ENCODE measurements around the gene FAM83G. TPM values are rescaled to one million over a fixed set of nuclear protein-coding genes. Genes with fewer than 3 reads are reported as not detected.

FAM83G gene
- total RNA-seq, 3 donors from 2014 or later, result 18.9 to 40.4 (median 29.1) TPM

- intact Hi-C loops (cut with DNase I, micrococcal nuclease), result no loop called here
- ATAC-seq (no peak), DNase-seq (no peak)
- H3K9me3 ChIP-seq, result no peaks in the 10 kb centered on the region
- H3K36me3 ChIP-seq (ENCODE audit: low read depth), result no peaks in the 10 kb centered on the region
- no peak overlapping the region for H3K4me3 ChIP-seq
- peaks cover 32% of the 10 kb centered on the region for H3K4me1 ChIP-seq (ENCODE audit: low read depth)
- no peak for TF ChIP-seq CTCF (IDR thresholded peaks at IDR 0.05)
These were observed 9.3 kb downstream of the FAM83G start for GRCh38 chr17:18995220-18995619.

- DNase-seq (no peak), ATAC-seq (no peak)
- H3K36me3 ChIP-seq (ENCODE audit: low read depth), result no peaks in the 10 kb centered on the region
- intact Hi-C loops (cut with DNase I, micrococcal nuclease), result no loop called here
- no peak overlapping the region for H3K4me3 ChIP-seq
- peaks cover 32% of the 10 kb centered on the region for H3K4me1 ChIP-seq (ENCODE audit: low read depth)
- no peaks in the 10 kb centered on the region for H3K9me3 ChIP-seq
- TF ChIP-seq CTCF (IDR thresholded peaks at IDR 0.05), result no peak
These were observed 9.9 kb downstream of the FAM83G start for GRCh38 chr17:18994631-18995030.

GRCh38 chr17:18993905-18994526, 10.5 kb downstream of the FAM83G start:
- DNase-seq, result peak in 2 of 3 donors; percentile 37 to 39
- intact Hi-C loops (cut with DNase I, micrococcal nuclease), result no loop called here
- no peak for TF ChIP-seq CTCF (IDR thresholded peaks at IDR 0.05)
- no peaks in the 10 kb centered on the region for H3K36me3 ChIP-seq (ENCODE audit: low read depth)
- no peak overlapping the region for H3K4me3 ChIP-seq
- ATAC-seq, result peak; percentile 7
- H3K4me1 ChIP-seq (ENCODE audit: low read depth), result peaks cover 38% of the 10 kb centered on the region
- H3K9me3 ChIP-seq, result no peaks in the 10 kb centered on the region

GRCh38 chr17:18992454-18993130, 12.0 kb downstream of the FAM83G start:
- H3K4me3 ChIP-seq, result no peak overlapping the region
- H3K36me3 ChIP-seq (ENCODE audit: low read depth), result peaks cover 6% of the 10 kb centered on the region
- DNase-seq, result peak in 2 of 3 donors; percentile 48 to 70
- no peaks in the 10 kb centered on the region for H3K9me3 ChIP-seq
- ATAC-seq, result peak; percentile 2
- intact Hi-C loops (cut with DNase I, micrococcal nuclease), result no loop called here
- H3K4me1 ChIP-seq (ENCODE audit: low read depth), result peaks cover 42% of the 10 kb centered on the region
- no peak for TF ChIP-seq CTCF (IDR thresholded peaks at IDR 0.05)

GRCh38 chr17:18991531-18992315, 12.8 kb downstream of the FAM83G start:
- intact Hi-C loops (cut with DNase I, micrococcal nuclease), result no loop called here
- no peak for TF ChIP-seq CTCF (IDR thresholded peaks at IDR 0.05)
- Histone ChIP-seq H3K36me3 (ENCODE audit: low read depth) (peaks cover 6% of the 10 kb centered on the region), H3K4me3 (no peak overlapping the region), H3K4me1 (ENCODE audit: low read depth) (peaks cover 35% of the 10 kb centered on the region), H3K9me3 (no peaks in the 10 kb centered on the region)
- ATAC-seq (no peak), DNase-seq (peak in 2 of 3 donors; percentile 37 to 51)

Data from mucosa of descending colon (tissue), 3 donors.